GOT3 (cell line): ENCODE results near the gene HIF3A.
"Not testable (repeated sequence)": the region's sequence is repeated elsewhere in the genome, so short reads cannot be mapped to it uniquely, and the experiment has no call there.

ENCODE experiments used
- DNase-seq: peaks from one replicate; lab custom pipeline; 2025; ENCODE audit warnings: mixed read lengths; lab: John Stamatoyannopoulos, UW

The HIF3A gene

GRCh38 chr19:46294494-46294893 lies 2.3 kb upstream of the HIF3A start:
- DNase-seq, result no peak

- DNase-seq, result no peak
Observed at GRCh38 chr19:46295401-46296201, 1.2 kb upstream of the HIF3A start.

- DNase-seq, result no peak
Observed at GRCh38 chr19:46296202-46296480, 701 bp upstream of the HIF3A start.

- no peak for DNase-seq
Observed at GRCh38 chr19:46297700-46298478, 1.0 kb downstream of the HIF3A start.

- no peak for DNase-seq
Observed at GRCh38 chr19:46298479-46299003, 1.7 kb downstream of the HIF3A start.

- DNase-seq, result no peak
Observed at GRCh38 chr19:46299004-46299509, 2.2 kb downstream of the HIF3A start.

GRCh38 chr19:46299695-46300094 lies 2.9 kb downstream of the HIF3A start:
- DNase-seq, result no peak

GRCh38 chr19:46303322-46303690 lies 6.5 kb downstream of the HIF3A start:
- no peak for DNase-seq

- no peak for DNase-seq
Observed at GRCh38 chr19:46303691-46304397, 7.0 kb downstream of the HIF3A start.

- no peak for DNase-seq
Observed at GRCh38 chr19:46306501-46306900, 9.7 kb downstream of the HIF3A start.

- DNase-seq, result no peak
Observed at GRCh38 chr19:46308510-46308909, 11.7 kb downstream of the HIF3A start.

GRCh38 chr19:46309056-46309455 lies 12.2 kb downstream of the HIF3A start:
- no peak for DNase-seq

GRCh38 chr19:46311444-46311843 lies 14.6 kb downstream of the HIF3A start:
- DNase-seq, result no peak

- DNase-seq, result not testable (repeated sequence)
Observed at GRCh38 chr19:46313540-46314469, 17.0 kb downstream of the HIF3A start.

GRCh38 chr19:46317339-46317738 lies 20.5 kb downstream of the HIF3A start:
- no peak for DNase-seq

- no peak for DNase-seq
Observed at GRCh38 chr19:46319613-46320012, 22.8 kb downstream of the HIF3A start.

GRCh38 chr19:46320559-46320958 lies 23.7 kb downstream of the HIF3A start:
- no peak for DNase-seq

GRCh38 chr19:46321653-46322052 lies 24.8 kb downstream of the HIF3A start:
- no peak for DNase-seq

GRCh38 chr19:46323227-46323626 lies 26.4 kb downstream of the HIF3A start:
- DNase-seq, result not testable (repeated sequence)

- DNase-seq, result no peak
Observed at GRCh38 chr19:46324277-46324676, 27.4 kb downstream of the HIF3A start.

GRCh38 chr19:46326608-46327007 lies 29.8 kb downstream of the HIF3A start:
- no peak for DNase-seq
